B cell (primary cell): ENCODE measurements around the gene GRID2. TPM values are rescaled to one million over a fixed set of nuclear protein-coding genes. Genes with fewer than 3 reads are reported as not detected.

ENCODE experiments used
- ATAC-seq: fragments of 200-7000 bp; cut with Tn5 transposase; one replicate; pipeline ENCODE4 v1.10.0; 2021; ENCODE audit warnings: low read depth, mild to moderate bottlenecking, moderate number of reproducible peaks, moderate library complexity
- CTCF ChIA-PET: fragments of 350-600 bp; sonication (Branson Sonifier 250); formaldehyde crosslinking; loops from one replicate; lab custom pipeline; 2021; ENCODE audit warnings: antibody characterized with exemption, inconsistent platforms; lab: Charles Lee
- POLR2A ChIA-PET: fragments of 350-600 bp; sonication (Branson Sonifier 250); formaldehyde crosslinking; loops from one replicate; lab custom pipeline; 2021; ENCODE audit warnings: antibody characterized with exemption; lab: Charles Lee
- DNase-seq: peaks from one replicate; pipeline ENCODE4 v3.0.0; 2013
- H2AFZ ChIP-seq: 2 replicates; pipeline ENCODE4 v1.6.1; 2012; ENCODE audit warnings: mild to moderate bottlenecking, low read depth, low read length; ENCODE audit not compliant: insufficient read depth, poor library complexity, severe bottlenecking
- H3K27ac ChIP-seq, 2 donors: 1 replicate in 1 of 2; 2 replicates in 1 of 2; pipeline ENCODE4 v1.5.1; 2012 to 2013; ENCODE audit warnings: low read length in 2 of 2, mild to moderate bottlenecking in 2 of 2, moderate library complexity in 1 of 2
- H3K27me3 ChIP-seq, 4 experiments: fragments of 200-600 bp in 1 of 4; sonication (generic) in 1 of 4; replicated peaks in 1 of 4; 1 replicate in 2 of 4; 2 replicates in 2 of 4; pipeline versions ENCODE4 v1.6.1 to v1.7.0; 2013 to 2016; ENCODE audit warnings: low read length in 3 of 4, mild to moderate bottlenecking in 2 of 4, mixed read lengths in 1 of 4, moderate library complexity in 1 of 4; ENCODE audit not compliant: insufficient read depth in 4 of 4, control insufficient read depth in 3 of 4; ENCODE audit errors: control extremely low read depth in 1 of 4
- H3K36me3 ChIP-seq, 2 experiments: replicated peaks in 1 of 2; 1 replicate in 1 of 2; 2 replicates in 1 of 2; pipeline versions ENCODE4 v1.6.1 to v1.7.1; 2013; ENCODE audit warnings: low read length in 1 of 2; ENCODE audit not compliant: insufficient read depth in 2 of 2, control insufficient read depth in 1 of 2; ENCODE audit errors: control extremely low read depth in 1 of 2, extremely low read depth in 1 of 2
- H3K4me1 ChIP-seq, 2 donors: fragments of 200-600 bp in 1 of 2; sonication (generic) in 1 of 2; 1 replicate in 1 of 2; 2 replicates in 1 of 2; pipeline versions ENCODE4 v1.5.1 to v1.6.1; 2013 to 2017; ENCODE audit warnings: low read length in 2 of 2; ENCODE audit not compliant: control insufficient read depth in 2 of 2, insufficient read depth in 2 of 2
- H3K4me2 ChIP-seq: replicated peaks from 2 replicates; pipeline ENCODE3; 2012; ENCODE audit warnings: mild to moderate bottlenecking, low read depth, low read length; ENCODE audit not compliant: poor library complexity, severe bottlenecking
- H3K4me3 ChIP-seq, 5 experiments: fragments of 200-600 bp in 1 of 5; sonication (generic) in 1 of 5; 1 replicate in 3 of 5; 2 replicates in 2 of 5; pipeline versions ENCODE4 v1.5.1 to v1.7.0; 2011 to 2016; ENCODE audit warnings: low read length in 4 of 5, mild to moderate bottlenecking in 4 of 5, low read depth in 2 of 5, control low read depth in 1 of 5, moderate library complexity in 1 of 5; ENCODE audit not compliant: insufficient read depth in 1 of 5; ENCODE audit errors: control extremely low read depth in 1 of 5, extremely low read depth in 1 of 5
- H3K79me2 ChIP-seq: fragments of 200-600 bp; sonication (generic); one replicate; pipeline ENCODE4 v1.6.0; 2016; ENCODE audit warnings: low read length; ENCODE audit not compliant: control insufficient read depth, insufficient read depth
- H3K9ac ChIP-seq: fragments of 200-600 bp; sonication (generic); 2 replicates; pipeline ENCODE4 v1.6.1; 2017; ENCODE audit warnings: mild to moderate bottlenecking, low read length, moderate library complexity
- H3K9me3 ChIP-seq, 3 donors: one replicate each; pipeline versions ENCODE4 v1.6.1 to v1.7.1; 2013; ENCODE audit warnings: low read length in 2 of 3; ENCODE audit not compliant: control insufficient read depth in 2 of 3, insufficient read depth in 1 of 3; ENCODE audit errors: control extremely low read depth in 1 of 3
- H4K20me1 ChIP-seq: 2 replicates; pipeline ENCODE4 v1.6.0; 2012; ENCODE audit warnings: mild to moderate bottlenecking, low read length; ENCODE audit not compliant: insufficient read depth, control insufficient read depth, poor library complexity, severe bottlenecking
- H3K27ac Mint-ChIP-seq: one replicate; pipeline ENCODE4 v1.8.0; 2021; ENCODE audit warnings: mixed read lengths
- H3K27me3 Mint-ChIP-seq: one replicate; pipeline ENCODE4 v1.8.0; 2021; ENCODE audit warnings: mixed read lengths
- H3K4me1 Mint-ChIP-seq: one replicate; pipeline ENCODE4 v1.8.0; 2021; ENCODE audit warnings: mixed read lengths
- H3K4me3 Mint-ChIP-seq: one replicate; pipeline ENCODE4 v1.8.0; 2021; ENCODE audit warnings: mixed read lengths
- H3K9me3 Mint-ChIP-seq: one replicate; pipeline ENCODE4 v1.8.0; 2022; ENCODE audit warnings: mixed read lengths; ENCODE audit not compliant: insufficient read depth
- CTCF ChIP-seq: fragments of 200-600 bp; IDR thresholded peaks from one replicate; pipeline ENCODE4 v1.8.0; 2022; ENCODE audit warnings: antibody characterized with exemption, mild to moderate bottlenecking
- EZH2 ChIP-seq: IDR thresholded peaks from 2 replicates; pipeline ENCODE4 v1.6.1; 2012; ENCODE audit warnings: borderline replicate concordance, low read depth, mild to moderate bottlenecking, moderate library complexity, low read length; ENCODE audit not compliant: insufficient read depth, poor library complexity, severe bottlenecking
- WGBS: methylation state at CpG from one replicate; pipeline ENCODE4 v1.1.5; 2013; ENCODE audit warnings: missing lambda C conversion rate; ENCODE audit not compliant: insufficient coverage; 5-methylcytosine and 5-hydroxymethylcytosine counted together
- intact Hi-C: fragments of 100-400 bp; cut with micrococcal nuclease; formaldehyde crosslinking; loops from one replicate; pipeline ENCODE4 v1.10.0; 2022
- polyA plus RNA-seq: library from polyadenylated mRNA; depleted of rRNA; stranded (reverse); fragments of >200 nt; gene quantifications from 2 replicates; pipeline ENCODE4 v1.2.3, GENCODE V29; 2012
- total RNA-seq, 2 donors: library from RNA; stranded (reverse); fragments of 120-200 nt in 1 of 2; gene quantifications; 1 replicate in 1 of 2; 2 replicates in 1 of 2; pipeline versions ENCODE4 v1.2.3 to v1.2.4, GENCODE V29; 2013 to 2022

Gene GRID2
- total and polyA plus RNA-seq, 2 donors (not counting 1 experiment from before 2014, with no cell fraction given), result not detected

- Histone ChIP-seq H3K4me1 (no peaks in the 10 kb centered on the region), H3K9me3 (no peaks in the 10 kb centered on the region), H3K79me2 (no peaks in the 10 kb centered on the region), H2AFZ (no peak overlapping the region), H3K4me3 (no peak overlapping the region), H3K27ac (no peak overlapping the region), H3K36me3 (no peaks in the 10 kb centered on the region), H3K4me2 (no peak overlapping the region), H4K20me1 (no peaks in the 10 kb centered on the region), H3K9ac (no peak overlapping the region), H3K27me3 (no peaks in the 10 kb centered on the region)
- Mint-ChIP-seq H3K9me3 (no peaks in the 10 kb centered on the region), H3K27ac (no peak overlapping the region), H3K4me3 (no peak overlapping the region), H3K4me1 (no peaks in the 10 kb centered on the region), H3K27me3 (no peaks in the 10 kb centered on the region)
- CTCF ChIA-PET, result no interaction called here
- no CpG with 5 or more reads among the region's 1 CpG for WGBS
- intact Hi-C loops, result no loop called here
- ATAC-seq (no peak), DNase-seq (no peak)
- TF ChIP-seq CTCF (no peak), EZH2 (no peak)
- POLR2A ChIA-PET, result no interaction called here
Measured at GRCh38 chr4:93444860-93445259, 1141.1 kb downstream of the GRID2 start.

- H3K27ac Mint-ChIP-seq, result no peak overlapping the region
- ATAC-seq, result no peak
- H4K20me1 ChIP-seq, result no peaks in the 10 kb centered on the region
- H3K9me3 Mint-ChIP-seq, result no peaks in the 10 kb centered on the region
- H3K27me3 ChIP-seq, result no peaks in the 10 kb centered on the region
- no peaks in the 10 kb centered on the region for H3K36me3 ChIP-seq
- WGBS, result 78% methylated on average over 1 of the region's 1 CpG
- H3K4me3 Mint-ChIP-seq, result no peak overlapping the region
- no peak for TF ChIP-seq EZH2
- no peak for TF ChIP-seq CTCF
- no peaks in the 10 kb centered on the region for H3K4me1 Mint-ChIP-seq
- POLR2A ChIA-PET, result no interaction called here
- H3K9me3 ChIP-seq, result no peaks in the 10 kb centered on the region
- H3K79me2 ChIP-seq, result no peaks in the 10 kb centered on the region
- H3K4me2 ChIP-seq, result no peak overlapping the region
- no peaks in the 10 kb centered on the region for H3K27me3 Mint-ChIP-seq
- intact Hi-C loops, result no loop called here
- no peaks in the 10 kb centered on the region for H3K4me1 ChIP-seq
- H3K4me3 ChIP-seq, result no peak overlapping the region
- CTCF ChIA-PET, result no interaction called here
- no peak for DNase-seq
- H3K27ac ChIP-seq, result no peak overlapping the region
- H2AFZ ChIP-seq, result no peak overlapping the region
- H3K9ac ChIP-seq, result no peak overlapping the region
Measured at GRCh38 chr4:93446038-93446437, 1142.3 kb downstream of the GRID2 start.
